GM21367 (cell line): ENCODE data around the gene FGGY.
"Not testable (repeated sequence)": the region's sequence is repeated elsewhere in the genome, so short reads cannot be mapped to it uniquely, and the experiment has no call there.

Source experiments
- ATAC-seq: cut with Tn5 transposase; IDR thresholded peaks from one replicate; pipeline ENCODE4 v1.9.1; 2021; ENCODE audit not compliant: unreplicated experiment

The FGGY gene

DNA sequence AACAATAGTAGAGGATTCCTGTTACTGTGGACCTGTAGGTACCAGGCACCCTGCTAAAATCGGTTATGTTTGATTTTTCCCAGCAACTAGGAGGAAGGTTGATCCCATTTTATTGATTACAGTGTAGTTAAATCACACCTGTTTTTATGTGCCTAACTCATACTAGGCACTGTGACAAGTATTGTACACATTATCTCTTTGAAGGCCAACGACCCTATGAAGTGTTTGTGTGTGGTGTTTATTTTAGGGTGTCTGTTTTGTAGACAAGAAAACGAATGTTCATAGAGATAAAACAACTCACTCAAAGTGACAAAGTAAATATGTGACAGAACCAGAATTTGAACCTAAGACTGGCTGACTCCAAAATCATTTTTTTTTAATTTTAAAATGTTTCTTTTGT, 49.5 kb downstream of the FGGY start:
- ATAC-seq = no peak

DNA sequence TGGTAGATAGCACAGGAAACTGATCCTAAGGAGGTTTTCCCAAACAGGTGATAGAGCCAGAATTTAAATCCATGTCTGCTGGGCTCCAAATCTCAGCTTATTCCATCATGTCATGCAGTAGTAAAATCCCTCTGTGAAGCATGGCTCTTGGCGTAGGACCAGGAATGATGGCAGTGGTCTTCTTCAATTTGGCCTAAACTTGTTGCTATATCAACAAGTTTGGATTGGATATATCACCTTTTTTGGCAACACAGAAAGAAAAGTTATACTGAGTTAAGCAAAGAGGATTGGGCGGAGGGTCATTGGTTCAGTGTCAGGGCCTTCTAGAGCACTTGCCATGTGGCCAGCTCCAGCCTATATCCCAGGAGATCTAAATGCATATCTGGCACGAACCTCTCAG, 52.2 kb downstream of the FGGY start:
- no peak for ATAC-seq

DNA sequence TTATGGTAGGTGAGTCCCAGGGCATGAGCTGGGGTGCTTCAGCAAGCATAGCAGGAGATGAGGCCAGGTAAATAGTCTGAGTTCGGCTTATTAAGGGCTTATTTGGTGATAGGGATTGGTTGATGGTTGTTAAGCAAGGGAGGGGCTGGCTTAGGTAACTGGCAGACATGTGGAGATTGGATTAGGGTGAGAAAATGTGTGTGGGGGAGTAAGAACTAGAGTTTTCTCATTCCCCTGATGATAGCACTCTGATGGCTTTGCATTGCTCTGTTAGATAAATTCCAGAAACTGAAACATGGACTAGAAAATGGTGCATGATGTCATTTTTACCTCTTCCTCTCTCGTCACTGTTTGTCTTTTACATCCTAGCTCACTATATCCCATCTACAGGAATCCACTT, 53.6 kb downstream of the FGGY start:
- ATAC-seq = no peak

DNA sequence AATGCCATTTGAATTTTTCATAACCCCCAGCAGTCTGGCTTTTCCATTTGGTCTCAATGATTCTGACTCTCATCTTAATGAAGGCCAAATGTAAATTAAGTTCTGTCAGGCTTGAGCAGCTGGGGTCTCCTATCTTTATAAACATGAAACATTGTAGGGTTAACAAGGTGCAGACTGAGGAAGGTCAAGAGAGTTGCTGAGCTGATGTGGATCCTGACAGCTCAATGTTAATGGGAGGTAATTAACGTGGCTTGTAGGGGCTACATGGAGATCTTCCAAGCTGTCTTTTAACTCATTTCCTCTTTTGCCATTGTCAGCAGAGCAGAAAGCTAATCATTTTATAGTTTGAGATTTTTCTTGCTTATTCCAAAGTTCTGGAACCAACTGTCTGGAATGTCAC, 55.2 kb downstream of the FGGY start:
- no peak for ATAC-seq

DNA sequence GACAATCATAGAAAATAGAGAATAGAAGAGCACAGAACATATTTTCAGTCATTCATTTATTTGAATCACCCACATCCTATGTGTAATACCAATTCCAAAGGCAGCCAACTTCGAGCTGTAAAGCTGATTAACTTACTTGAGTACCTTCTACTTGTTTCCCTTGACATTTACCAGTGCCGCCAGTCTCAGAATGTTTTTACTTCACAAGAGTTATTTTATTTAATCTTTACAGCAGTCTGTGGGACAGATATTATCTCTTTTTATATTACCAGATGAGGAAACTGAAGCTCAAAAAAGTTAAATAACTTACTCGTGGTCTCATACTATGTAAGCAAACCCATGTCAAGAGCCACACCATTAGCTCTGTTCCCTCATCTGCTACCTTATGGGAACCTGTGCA, 56.6 kb downstream of the FGGY start:
- ATAC-seq = no peak

DNA sequence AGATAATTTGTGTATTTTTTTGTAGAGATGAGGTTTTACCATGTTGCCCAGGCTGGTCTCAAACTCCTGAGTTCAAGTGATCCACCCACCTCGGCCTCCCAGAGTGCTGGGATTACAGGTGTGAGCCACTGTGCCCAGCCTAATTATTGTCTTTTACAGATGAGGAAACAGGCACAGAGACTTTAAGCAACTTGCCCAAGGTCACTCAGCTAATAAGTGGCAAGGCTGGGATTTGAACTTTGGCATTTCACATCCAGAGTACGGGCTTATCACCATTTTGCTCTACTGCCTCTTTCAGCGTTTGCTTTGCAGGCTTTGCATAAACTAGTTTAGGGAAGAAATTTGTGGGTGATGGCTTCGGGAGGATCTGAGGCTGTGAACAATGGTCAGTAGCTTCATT, 57.3 kb downstream of the FGGY start:
- ATAC-seq = not testable (repeated sequence)

DNA sequence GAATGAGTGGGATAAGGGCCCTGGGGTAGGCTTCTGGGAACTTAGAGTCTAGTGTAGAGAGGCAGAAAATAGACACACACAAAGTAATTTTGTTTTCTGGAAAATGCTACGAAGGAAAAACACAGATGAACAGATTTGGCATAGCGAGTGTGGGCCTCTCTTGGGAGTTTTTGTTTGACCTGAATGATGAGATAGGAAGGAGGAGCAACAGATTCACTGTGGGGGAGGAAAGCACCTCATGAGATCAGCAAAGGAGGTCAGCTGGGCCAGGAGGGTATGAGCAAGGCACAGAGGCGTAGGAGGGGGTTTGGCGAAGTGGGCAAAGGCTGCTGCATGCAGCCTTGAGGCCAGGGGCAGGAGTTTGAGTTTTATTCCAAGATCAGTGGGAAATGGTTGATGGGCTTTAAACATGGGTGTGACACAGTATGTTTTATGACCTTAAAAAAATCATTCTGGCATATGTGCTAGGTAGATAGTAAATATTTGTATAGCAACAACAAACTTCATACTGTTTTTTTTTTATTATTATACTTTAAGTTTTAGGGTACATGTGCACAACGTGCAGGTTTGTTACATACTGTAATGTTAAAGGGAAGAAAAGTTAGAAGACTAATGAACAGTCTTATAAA, 57.9 kb downstream of the FGGY start:
- no peak for ATAC-seq

DNA sequence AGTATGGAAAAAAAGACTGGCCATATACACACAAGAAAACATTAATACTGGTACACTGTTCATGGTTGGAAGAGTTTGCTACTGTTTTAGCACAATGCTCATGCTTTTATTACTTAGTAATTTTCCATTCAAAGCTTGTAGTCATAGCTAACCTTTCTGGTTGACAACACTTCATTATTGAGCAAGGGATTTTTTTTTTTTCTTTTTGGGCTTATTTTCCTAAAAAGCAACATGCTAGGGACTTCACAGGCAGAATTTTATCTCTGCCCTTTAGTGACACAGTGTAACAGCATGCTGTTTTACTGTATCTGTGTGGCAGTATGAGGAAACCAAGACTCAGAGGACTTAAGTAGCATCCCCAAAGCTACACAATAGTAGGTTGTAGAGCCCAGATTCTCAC, 58.5 kb downstream of the FGGY start:
- ATAC-seq = peak; percentile 68

DNA sequence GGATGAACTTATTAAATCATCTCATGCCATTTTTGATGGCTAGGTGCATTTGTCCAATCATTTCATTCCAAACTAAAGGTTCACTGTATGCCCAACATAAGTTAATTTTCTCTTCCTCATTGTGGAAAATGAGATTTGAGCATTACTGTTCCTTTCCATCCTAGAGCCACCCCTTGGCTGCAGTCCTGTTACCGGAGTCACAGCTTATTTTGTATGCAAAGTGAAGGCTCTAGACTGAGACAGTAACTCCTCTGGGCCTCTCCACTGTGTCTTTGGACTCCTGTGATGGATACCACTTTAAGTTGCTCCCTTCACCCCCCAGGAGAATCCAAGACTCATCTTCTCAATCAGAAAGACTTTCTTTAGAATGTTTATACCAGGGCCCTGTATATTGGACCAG, 59.7 kb downstream of the FGGY start:
- no peak for ATAC-seq

DNA sequence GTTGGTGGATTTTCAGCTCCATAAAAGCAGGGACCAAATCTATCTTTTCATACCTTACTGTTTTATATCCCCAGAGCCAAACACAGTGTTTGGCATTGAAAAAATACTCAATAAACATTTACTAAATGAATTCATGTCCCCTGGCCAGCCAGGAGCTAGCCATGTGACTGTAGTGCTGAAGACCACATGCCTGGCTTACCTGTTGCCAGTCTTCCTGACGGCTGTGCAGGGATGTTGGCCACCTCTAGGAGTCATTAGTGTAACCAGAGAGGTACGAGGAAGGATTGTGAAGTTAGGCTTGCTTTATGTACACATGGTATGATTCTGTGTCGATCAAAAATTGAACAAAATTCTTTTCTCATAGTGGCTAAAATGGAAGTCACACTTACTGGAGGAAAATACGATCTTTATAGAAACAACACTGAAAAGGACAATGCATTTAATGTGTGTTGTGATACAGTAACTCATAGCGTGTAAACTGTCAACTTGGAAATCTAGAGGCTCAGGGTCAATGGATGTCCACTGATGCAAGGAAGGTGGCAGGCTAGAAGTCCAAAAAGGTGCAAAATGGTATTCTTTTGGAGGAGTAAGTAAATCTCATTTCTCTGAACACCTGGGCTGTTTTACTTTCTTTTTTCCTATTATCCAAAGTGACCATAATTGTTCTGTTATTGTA, 60.9 kb downstream of the FGGY start:
- no peak for ATAC-seq

DNA sequence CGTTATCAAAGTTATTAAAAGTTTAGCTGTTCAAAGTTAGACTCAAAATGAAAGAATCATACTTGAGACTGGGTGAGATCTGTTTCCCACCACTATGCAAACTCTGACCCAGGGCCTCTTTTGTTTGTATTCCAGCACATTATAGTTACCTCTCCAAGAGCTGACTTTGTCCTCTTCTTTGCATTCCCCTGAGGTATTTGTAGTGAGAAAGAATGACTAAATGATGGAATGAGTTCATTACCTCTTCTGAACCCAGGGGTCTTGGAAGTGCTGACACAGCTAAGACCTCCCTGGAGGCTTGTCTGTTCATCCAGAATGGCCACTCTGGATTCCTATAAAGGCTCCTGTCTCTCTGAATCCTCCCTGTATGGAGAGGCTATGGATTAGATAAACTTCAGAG, 62.4 kb downstream of the FGGY start:
- ATAC-seq = no peak

DNA sequence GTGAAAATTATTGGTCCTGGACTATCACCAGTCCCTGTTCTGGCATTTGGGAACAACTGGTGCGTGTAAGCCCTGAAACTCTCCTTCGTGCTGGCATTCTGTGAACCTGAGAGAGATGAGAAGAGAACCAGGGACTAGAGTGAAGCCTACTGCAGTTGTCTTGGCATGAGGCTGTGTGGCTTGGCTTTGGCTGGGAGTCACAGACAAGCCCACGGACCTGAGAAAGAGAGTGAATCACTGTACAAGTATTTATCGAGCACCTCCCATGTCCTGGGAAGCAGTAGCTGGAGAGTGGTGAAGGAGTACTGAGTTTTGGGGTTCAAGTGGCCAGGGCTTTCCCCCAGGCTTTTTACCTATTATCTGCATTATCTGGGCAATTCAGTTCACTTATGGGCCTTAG, 63.3 kb downstream of the FGGY start:
- ATAC-seq = no peak

DNA sequence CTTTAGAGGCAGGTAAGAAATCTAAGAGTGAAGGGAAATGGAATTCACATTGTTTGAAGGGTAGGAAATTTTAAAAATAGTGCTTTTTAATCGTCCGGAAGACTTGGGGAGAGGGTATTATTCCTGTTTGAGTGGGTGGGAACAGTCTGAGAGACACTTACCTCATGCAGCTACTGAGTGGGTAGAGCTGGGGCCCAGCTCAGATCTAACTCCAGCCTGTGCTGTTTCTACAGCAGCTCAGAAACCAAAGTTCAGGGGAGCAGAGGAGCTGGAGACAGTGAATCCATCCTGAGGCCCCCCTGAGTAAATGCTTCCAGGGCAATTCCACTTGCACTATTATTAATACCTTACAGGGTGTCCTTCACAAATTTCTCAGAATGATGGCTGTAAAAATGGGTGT, 63.8 kb downstream of the FGGY start:
- ATAC-seq = no peak

DNA sequence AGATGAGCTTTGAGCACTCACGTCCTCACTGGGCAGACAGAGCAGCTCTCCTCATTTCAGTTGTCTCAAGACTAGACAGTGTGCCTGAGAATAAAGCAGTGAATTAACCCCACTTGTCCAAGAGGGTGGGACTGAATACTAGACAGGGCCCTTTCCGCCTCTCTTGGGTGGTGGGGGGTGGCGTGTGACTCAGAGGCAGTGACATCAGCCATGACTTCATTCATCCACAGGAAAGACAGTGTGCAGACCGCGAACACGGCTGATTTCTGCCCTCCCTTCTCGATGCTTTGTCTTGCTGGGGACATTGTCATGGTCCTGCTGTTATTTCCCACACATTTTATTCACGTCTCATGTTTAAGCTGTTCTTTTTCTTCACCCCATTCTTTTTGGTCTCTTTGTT, 64.9 kb downstream of the FGGY start:
- ATAC-seq = no peak

DNA sequence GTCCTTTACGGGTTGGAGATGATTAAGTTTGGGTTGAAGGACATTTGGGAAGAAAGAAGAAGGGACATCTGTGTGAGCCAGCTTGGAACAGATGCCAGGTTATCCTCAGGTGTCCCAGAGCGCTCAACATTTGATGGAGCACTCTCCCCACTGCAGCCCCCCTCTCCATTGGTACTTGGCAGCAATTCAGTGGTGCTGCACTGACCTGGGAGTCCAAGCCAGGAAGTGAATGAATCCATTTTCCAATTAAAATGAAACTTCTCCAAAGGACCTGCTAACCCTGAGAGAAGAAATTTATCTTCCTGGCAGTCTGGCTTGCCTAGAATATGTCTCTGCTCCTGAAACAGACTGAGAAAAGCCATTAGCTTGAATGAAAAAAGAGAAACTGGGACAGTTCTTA, 67.1 kb downstream of the FGGY start:
- ATAC-seq = no peak

DNA sequence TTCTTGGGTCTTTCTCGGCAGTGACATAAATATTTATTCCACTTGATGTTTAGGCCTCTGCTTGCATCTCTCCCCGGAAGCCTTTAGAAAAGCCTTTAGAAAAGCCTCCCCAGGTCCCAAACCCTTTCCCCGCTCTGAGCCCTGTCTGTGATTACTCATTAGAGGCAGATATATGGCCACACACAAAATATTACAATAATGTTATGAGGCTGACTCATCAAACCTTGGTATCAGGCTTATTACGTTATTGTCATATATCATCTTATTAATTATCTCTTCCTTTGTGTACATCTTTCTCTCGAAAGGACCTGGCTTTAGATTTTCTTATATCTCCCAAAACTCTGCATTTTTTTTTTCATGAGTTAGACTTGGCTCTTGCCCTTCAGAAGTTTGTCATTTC, 69.5 kb downstream of the FGGY start:
- no peak for ATAC-seq

DNA sequence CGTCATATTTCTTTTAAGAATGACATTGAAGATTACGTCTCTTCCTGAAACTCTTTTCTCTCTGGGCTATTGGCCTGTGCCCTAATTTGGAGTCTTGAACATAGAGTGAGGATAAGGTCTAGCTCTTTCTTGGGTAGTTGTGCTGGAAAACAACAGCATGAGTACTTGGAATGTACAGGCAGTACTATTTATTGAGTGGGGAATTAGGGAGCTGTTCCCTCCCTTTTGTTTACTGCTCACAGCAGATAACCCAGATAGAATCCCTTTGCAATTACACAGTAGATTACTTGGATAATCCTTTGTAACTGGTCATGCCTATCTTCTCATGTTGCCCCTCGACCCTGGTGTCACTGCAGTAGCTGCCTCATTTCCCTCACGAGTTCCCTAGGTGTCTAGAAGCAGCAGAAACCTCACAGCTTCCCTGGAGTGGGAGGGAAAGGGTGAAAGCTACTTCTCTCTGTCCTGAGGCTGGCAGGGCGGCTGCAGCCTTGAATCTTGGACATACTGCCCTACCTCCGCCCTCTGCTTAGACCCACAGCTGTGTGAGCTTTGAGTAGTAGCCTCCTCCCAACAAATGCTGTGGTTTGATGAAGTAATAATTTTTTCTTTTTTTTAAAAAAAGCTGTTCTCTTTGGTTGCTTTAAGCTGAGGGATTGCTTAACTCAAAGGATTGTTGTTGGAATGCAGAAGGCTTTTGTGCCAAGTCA, 70.6 kb downstream of the FGGY start:
- no peak for ATAC-seq

DNA sequence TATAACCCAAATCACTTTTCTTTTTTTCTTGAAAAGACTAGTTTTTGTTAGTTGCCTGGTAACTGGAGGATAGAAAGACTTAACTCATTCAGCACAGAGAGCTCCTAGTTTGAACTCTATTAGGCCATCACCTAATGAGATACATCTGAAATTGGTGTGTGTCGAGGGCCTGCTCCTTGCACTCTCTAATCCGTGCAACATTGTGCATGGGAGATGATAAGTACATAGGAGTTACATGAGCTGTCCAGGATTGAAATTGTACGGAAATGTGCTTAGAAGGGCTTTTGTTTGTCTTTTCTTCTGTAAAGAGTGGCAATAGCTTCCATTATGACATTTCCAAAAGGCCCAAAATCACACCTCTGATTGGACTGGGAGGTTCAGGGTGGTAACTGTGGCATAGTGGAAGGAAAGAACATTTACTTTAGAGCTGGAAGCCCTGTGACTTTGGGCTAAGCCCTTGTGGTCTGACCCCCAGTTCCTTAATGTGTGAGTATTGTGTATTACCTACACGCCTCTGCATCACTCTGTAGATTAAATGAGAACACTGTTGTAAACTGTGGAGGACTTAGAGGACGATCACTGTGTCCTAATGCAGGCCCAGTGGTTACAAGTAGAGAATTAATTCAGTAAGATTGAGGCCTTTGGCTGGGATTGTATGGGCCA, 71.2 kb downstream of the FGGY start:
- ATAC-seq = no peak

DNA sequence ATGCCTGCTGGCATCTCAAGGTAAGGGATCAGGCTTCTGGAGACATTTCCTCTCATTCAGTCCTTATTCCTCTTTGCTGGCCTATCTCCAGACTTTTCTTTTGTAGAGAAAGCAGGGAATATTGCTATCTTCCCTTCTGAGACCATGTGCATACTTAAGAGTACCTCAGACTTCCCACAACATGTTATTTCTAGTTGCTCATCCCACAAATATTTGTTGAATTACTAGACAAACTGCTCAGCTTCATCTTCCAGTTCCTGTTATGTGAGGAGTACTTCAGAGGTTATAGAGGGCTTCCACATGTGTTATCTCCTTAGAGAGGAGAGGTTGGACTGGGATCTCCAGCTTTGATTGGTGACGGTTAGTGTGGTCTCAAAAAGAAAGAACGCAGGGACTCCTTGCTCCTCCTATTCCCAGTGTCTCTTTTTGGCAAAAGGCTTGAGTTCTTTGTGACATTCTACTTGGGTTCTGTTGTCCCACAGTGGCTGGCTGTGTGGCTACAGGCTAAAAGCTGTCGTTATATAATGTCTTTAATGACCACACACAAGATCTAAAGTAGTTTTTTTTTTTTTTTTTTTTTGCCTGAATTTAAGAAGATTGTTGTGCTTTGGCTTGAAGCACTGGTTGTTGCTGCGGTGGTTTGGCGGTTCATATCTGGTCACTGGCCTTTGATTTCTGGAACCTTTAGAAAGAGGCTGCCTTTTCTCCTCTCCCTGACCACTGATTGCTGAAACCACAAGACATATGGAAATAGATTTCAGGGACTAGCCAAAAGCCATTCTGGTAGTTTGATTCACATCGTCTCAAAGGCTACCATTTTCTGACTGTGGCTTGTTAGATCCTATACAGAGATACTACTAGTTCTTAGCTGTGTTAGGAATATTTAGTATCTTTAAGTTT, 78.7 kb downstream of the FGGY start:
- ATAC-seq = no peak

DNA sequence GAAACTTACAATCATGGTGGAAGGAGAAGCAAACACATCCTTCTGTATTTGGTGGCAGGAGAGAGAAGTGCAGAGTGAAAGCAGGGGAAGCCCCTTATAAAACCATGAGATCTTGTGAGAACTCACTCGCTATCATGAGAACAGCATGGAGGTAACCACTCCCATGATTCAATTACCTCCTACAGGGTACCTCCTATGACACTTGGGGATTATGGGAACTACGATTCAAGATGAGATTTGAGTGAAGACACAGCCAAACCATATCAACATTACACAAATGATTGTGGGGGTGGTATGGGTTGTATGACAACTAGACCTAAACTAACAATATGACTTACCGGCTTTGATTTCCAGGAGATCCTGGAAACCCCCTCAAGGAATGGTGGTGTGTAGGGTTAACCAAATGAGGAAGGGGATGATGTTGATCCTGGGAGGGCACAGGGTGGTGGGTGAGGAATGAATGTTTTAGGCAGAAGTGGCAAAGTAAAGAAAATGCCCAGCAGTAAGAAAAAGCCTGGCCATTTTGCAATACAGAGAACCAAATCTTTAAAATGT, 80.5 kb downstream of the FGGY start:
- no peak for ATAC-seq
